Activated T-helper 2 cell treated with anti-CD3 and anti-CD28 coated beads, Interferon-gamma antibody, Interleukin-2, Interleukin-4, amounts not matched to agents 10 μg/mL and 5 μg/mL and 100 μg/mL, durations not matched to agents 14 hours and 24 hours and 36 hours (primary cell): ENCODE results near the gene AHDC1. TPM values are rescaled to one million over a fixed set of nuclear protein-coding genes. Genes with fewer than 3 reads are reported as not detected.

Source experiments
- DNase-seq: peaks from one replicate; pipeline ENCODE4 v3.0.0; 2021; ENCODE audit warnings: low spot score
- H3K27ac Mint-ChIP-seq: one replicate; pipeline ENCODE4 v1.8.0; 2021; ENCODE audit warnings: mixed read lengths
- H3K27me3 Mint-ChIP-seq: one replicate; pipeline ENCODE4 v1.8.0; 2021; ENCODE audit warnings: low read depth, mixed read lengths
- H3K36me3 Mint-ChIP-seq: one replicate; pipeline ENCODE4 v1.8.0; 2021; ENCODE audit warnings: low read depth, mixed read lengths
- H3K4me1 Mint-ChIP-seq: one replicate; pipeline ENCODE4 v1.8.0; 2021; ENCODE audit warnings: low read depth, mixed read lengths
- H3K4me3 Mint-ChIP-seq: one replicate; pipeline ENCODE4 v1.8.0; 2021; ENCODE audit warnings: low read depth, mild to moderate bottlenecking, moderate library complexity, mixed read lengths
- H3K9me3 Mint-ChIP-seq: one replicate; pipeline ENCODE4 v1.8.0; 2021; ENCODE audit warnings: mixed read lengths
- intact Hi-C: fragments of 100-400 bp; cut with micrococcal nuclease; formaldehyde crosslinking; loops from one replicate; pipeline ENCODE4 v1.15.1; 2023
- total RNA-seq: library from RNA; stranded (reverse); gene quantifications from 2 replicates; pipeline ENCODE4 v1.2.3, GENCODE V29; 2022

Gene AHDC1
- total RNA-seq, 1 donor from 2014 or later: 29.3 TPM

DNA sequence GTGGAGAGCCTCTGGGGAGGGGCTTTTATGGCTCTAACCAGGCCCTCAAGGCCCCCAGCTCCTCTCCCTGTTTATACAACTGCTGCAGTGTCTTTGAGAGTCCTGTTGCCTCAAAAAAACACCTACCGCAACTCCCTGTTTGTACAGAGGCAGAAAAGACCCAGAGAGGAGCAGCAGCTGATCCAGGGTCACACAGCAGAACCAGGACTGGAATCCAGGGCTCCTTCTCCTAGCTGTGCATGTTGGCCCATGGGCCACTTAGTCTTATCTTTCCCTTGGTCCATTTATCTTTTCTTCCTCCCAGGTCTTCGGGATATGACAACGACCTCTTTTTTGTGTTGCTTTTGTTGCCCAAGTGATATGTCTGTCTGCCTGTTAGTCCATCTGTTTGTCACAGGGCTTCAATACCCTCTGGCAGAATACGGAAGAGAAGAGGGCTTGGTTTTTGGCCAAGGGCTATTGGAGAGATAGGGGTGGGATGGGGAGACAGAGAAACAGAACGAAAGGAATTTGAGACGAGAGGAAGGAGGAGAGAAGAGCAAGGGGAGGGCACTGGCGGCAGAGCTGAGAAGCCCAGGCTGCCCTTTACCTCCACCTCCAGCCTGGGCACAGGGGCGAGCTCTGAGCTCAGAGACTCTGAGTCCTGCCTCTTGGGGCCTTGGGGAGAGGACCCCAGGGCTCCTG, 80.5 kb downstream of the AHDC1 start:
- Mint-ChIP-seq H3K27ac (peak overlapping the region; percentile 85), H3K9me3 (no peaks in the 10 kb centered on the region), H3K36me3 (peaks cover 11% of the 10 kb centered on the region), H3K4me3 (peak overlapping the region; percentile 92), H3K27me3 (no peaks in the 10 kb centered on the region), H3K4me1 (peaks cover 57% of the 10 kb centered on the region)
- intact Hi-C loops: loop anchor here (1.0 to 5.0 kb wide), 4 partner anchors 34 to 139 kb away; partner anchors contain the start of gene AHDC1
- no peak for DNase-seq

- peak overlapping the region; percentile 92 for H3K4me3 Mint-ChIP-seq
- peak overlapping the region; percentile 96 for H3K27ac Mint-ChIP-seq
- H3K36me3 Mint-ChIP-seq: peaks cover 9% of the 10 kb centered on the region
- intact Hi-C loops: loop anchor here (1.0 to 5.0 kb wide), 6 partner anchors 32 to 140 kb away; partner anchors contain the start of genes AHDC1 and WASF2
- H3K27me3 Mint-ChIP-seq: no peaks in the 10 kb centered on the region
- peak; percentile 68 for DNase-seq
- H3K9me3 Mint-ChIP-seq: no peaks in the 10 kb centered on the region
- peaks cover 59% of the 10 kb centered on the region for H3K4me1 Mint-ChIP-seq
Measured at GRCh38 chr1:27522432-27523336, 81.3 kb downstream of the AHDC1 start.

- H3K4me3 Mint-ChIP-seq: peak overlapping the region; percentile 92
- peaks cover 61% of the 10 kb centered on the region for H3K4me1 Mint-ChIP-seq
- H3K9me3 Mint-ChIP-seq: no peaks in the 10 kb centered on the region
- H3K27me3 Mint-ChIP-seq: no peaks in the 10 kb centered on the region
- peaks cover 9% of the 10 kb centered on the region for H3K36me3 Mint-ChIP-seq
- intact Hi-C loops: loop anchor here (1.0 to 5.0 kb wide), 5 partner anchors 32 to 141 kb away; partner anchors contain the start of genes AHDC1 and WASF2
- no peak for DNase-seq
- H3K27ac Mint-ChIP-seq: peak overlapping the region; percentile 96
Measured at GRCh38 chr1:27521861-27522431, 82.0 kb downstream of the AHDC1 start.

- intact Hi-C loops: loop anchor here (5.0 kb wide), 1 partner anchor 36 kb away; no protein-coding TSS in a partner anchor
- peak; percentile 19 for DNase-seq
- Mint-ChIP-seq H3K4me3 (peak overlapping the region; percentile 92), H3K27me3 (no peaks in the 10 kb centered on the region), H3K4me1 (peaks cover 56% of the 10 kb centered on the region), H3K36me3 (peaks cover 5% of the 10 kb centered on the region), H3K9me3 (no peaks in the 10 kb centered on the region), H3K27ac (peak overlapping the region; percentile 96)
Measured at GRCh38 chr1:27521336-27521831, 82.6 kb downstream of the AHDC1 start.

DNA sequence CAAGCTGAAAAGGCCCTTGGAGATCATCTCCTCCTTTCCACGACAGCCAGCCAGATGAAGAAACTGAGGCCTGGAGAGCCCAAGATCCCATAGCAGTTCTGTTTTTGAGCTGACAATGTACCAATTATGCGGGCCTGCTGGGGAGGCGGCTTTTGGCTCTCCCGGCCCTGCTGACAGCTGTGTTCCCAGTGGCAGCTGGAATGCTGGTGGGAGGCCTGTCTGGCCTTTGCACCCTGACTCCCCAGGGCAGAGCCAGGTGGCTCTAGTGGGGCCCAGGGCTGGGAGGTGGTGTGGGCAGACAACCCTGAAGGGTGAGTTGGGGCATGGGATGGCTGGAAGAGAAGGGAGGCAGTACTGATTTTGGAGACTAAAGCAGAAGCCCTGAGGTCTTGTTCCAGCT, 83.3 kb downstream of the AHDC1 start:
- no peaks in the 10 kb centered on the region for H3K36me3 Mint-ChIP-seq
- H3K4me1 Mint-ChIP-seq: peaks cover 50% of the 10 kb centered on the region
- no peaks in the 10 kb centered on the region for H3K9me3 Mint-ChIP-seq
- intact Hi-C loops: loop anchor here (5.0 kb wide), 1 partner anchor 37 kb away; no protein-coding TSS in a partner anchor
- H3K27me3 Mint-ChIP-seq: no peaks in the 10 kb centered on the region
- no peak overlapping the region for H3K4me3 Mint-ChIP-seq
- no peak overlapping the region for H3K27ac Mint-ChIP-seq
- no peak for DNase-seq

- H3K27ac Mint-ChIP-seq: no peak overlapping the region
- intact Hi-C loops: loop anchor here (5.0 kb wide), 1 partner anchor 38 kb away; no protein-coding TSS in a partner anchor
- no peaks in the 10 kb centered on the region for H3K36me3 Mint-ChIP-seq
- H3K4me1 Mint-ChIP-seq: peaks cover 45% of the 10 kb centered on the region
- no peak overlapping the region for H3K4me3 Mint-ChIP-seq
- no peaks in the 10 kb centered on the region for H3K27me3 Mint-ChIP-seq
- H3K9me3 Mint-ChIP-seq: no peaks in the 10 kb centered on the region
- no peak for DNase-seq
Measured at GRCh38 chr1:27519331-27520258, 84.3 kb downstream of the AHDC1 start.

GRCh38 chr1:27518808-27519207, 85.1 kb downstream of the AHDC1 start:
- Mint-ChIP-seq H3K27me3 (no peaks in the 10 kb centered on the region), H3K36me3 (no peaks in the 10 kb centered on the region), H3K27ac (no peak overlapping the region), H3K4me1 (peaks cover 38% of the 10 kb centered on the region), H3K9me3 (no peaks in the 10 kb centered on the region), H3K4me3 (no peak overlapping the region)
- no peak for DNase-seq
- intact Hi-C loops: no loop called here

GRCh38 chr1:27517907-27518718, 85.8 kb downstream of the AHDC1 start:
- intact Hi-C loops: no loop called here
- Mint-ChIP-seq H3K36me3 (no peaks in the 10 kb centered on the region), H3K27ac (no peak overlapping the region)

DNA sequence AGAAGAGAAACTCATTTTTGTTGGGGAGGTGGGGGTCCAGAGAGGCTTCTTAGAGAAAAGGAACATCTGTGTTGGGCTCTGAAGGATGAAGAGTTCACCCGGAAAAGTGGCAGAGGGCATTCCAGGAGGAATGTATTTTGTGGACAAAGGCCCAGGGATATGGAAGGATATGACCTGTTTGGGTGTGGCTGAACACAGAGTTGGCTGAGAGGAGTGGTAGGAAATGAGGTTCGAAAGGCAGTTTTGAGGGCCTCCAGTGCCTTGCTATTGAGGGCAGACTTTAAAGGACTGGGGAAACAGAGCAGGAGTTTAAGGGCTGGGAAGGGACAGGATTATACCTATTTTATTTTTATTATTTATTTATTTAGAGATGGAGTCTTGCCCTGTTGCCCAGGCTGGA, 86.6 kb downstream of the AHDC1 start:
- Mint-ChIP-seq H3K4me3 (no peak overlapping the region), H3K4me1 (peaks cover 27% of the 10 kb centered on the region), H3K36me3 (no peaks in the 10 kb centered on the region), H3K9me3 (no peaks in the 10 kb centered on the region), H3K27ac (no peak overlapping the region), H3K27me3 (no peaks in the 10 kb centered on the region)
- intact Hi-C loops: no loop called here
- no peak for DNase-seq

More at GRCh38 chr1:27517907-27518718, 85.8 kb downstream of the AHDC1 start:
- Mint-ChIP-seq H3K9me3 (no peaks in the 10 kb centered on the region), H3K4me3 (no peak overlapping the region), H3K27me3 (no peaks in the 10 kb centered on the region), H3K4me1 (peaks cover 34% of the 10 kb centered on the region)
- no peak for DNase-seq

DNA sequence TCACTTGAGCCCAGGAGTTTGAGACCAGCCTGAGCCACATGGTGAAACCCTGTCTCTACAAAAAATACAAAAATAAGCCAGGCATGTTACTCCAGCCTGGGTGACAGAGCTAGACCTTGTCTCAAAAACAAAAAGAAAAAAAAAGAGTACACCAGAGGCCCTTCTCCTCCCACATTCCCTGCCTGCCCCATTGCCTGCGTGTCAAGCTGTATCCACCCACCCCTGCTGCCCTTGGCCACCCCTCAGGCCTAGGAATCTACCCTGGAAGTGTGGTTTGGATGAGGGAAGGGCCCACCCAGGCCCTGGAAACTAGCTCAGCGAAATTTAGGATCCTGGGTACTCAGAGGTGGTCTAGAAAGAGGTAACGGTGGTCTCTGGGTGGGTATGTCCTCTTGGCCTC, 88.3 kb downstream of the AHDC1 start:
- no peak for DNase-seq

DNA sequence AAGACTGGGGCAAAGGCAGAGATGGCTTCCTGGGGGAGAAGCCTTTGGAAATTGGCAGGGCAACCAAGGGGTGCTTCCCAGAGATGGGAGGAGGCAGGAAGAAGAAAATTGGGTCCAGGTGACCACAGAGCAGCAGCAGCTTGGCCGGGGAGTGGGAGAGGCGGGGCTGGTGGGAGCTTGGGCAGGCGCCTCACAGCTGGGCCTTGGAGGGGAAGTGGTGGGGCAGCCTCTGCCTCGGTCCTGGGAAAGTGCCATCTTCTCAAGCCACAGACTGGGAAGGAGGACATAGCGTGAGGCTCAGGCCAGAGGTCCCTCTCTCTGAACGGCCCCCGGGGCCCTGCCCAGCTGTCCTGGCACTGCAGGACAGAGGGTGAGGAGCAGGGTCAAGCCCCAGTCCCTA, 90.0 kb downstream of the AHDC1 start:
- Mint-ChIP-seq H3K4me1 (peaks cover 6% of the 10 kb centered on the region), H3K4me3 (no peak overlapping the region), H3K36me3 (no peaks in the 10 kb centered on the region), H3K27me3 (no peaks in the 10 kb centered on the region), H3K9me3 (no peaks in the 10 kb centered on the region), H3K27ac (no peak overlapping the region)
- intact Hi-C loops: no loop called here
- DNase-seq: no peak

More for the DNA sequence above, 88.3 kb downstream of the AHDC1 start:
- intact Hi-C loops: no loop called here
- no peaks in the 10 kb centered on the region for H3K27me3 Mint-ChIP-seq
- no peak overlapping the region for H3K4me3 Mint-ChIP-seq
- H3K36me3 Mint-ChIP-seq: no peaks in the 10 kb centered on the region
- peaks cover 14% of the 10 kb centered on the region for H3K4me1 Mint-ChIP-seq
- no peak overlapping the region for H3K27ac Mint-ChIP-seq
- H3K9me3 Mint-ChIP-seq: no peaks in the 10 kb centered on the region
